ENCODE results near the gene SLC25A30.
A peak's percentile ranks its signal among the peaks of the same experiment; 100 is the strongest.
"Not testable (repeated sequence)": the region's sequence is repeated elsewhere in the genome, so short reads cannot be mapped to it uniquely, and the experiment has no call there.

SLC25A30 gene

GRCh38 chr13:45352031-45352430 lies 66.1 kb downstream of the SLC25A30 start:
- TF ChIP-seq SPI1 (IDR thresholded peaks at IDR 0.05; ENCODE audit: borderline replicate concordance, low read depth) = no peak
- TF ChIP-seq GABPA (IDR thresholded peaks at IDR 0.05; ENCODE audit: low read depth) = no peak
- TF ChIP-seq POLR2AphosphoS5 (IDR thresholded peaks at IDR 0.05; ENCODE audit: low read depth) = no peak
- TF ChIP-seq, protein P1, sequence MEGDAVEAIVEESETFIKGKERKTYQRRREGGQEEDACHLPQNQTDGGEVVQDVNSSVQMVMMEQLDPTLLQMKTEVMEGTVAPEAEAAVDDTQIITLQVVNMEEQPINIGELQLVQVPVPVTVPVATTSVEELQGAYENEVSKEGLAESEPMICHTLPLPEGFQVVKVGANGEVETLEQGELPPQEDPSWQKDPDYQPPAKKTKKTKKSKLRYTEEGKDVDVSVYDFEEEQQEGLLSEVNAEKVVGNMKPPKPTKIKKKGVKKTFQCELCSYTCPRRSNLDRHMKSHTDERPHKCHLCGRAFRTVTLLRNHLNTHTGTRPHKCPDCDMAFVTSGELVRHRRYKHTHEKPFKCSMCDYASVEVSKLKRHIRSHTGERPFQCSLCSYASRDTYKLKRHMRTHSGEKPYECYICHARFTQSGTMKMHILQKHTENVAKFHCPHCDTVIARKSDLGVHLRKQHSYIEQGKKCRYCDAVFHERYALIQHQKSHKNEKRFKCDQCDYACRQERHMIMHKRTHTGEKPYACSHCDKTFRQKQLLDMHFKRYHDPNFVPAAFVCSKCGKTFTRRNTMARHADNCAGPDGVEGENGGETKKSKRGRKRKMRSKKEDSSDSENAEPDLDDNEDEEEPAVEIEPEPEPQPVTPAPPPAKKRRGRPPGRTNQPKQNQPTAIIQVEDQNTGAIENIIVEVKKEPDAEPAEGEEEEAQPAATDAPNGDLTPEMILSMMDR (IDR thresholded peaks at IDR 0.05; ENCODE audit: insufficient read depth, low read length) = no peak
- TF ChIP-seq, protein P2, sequence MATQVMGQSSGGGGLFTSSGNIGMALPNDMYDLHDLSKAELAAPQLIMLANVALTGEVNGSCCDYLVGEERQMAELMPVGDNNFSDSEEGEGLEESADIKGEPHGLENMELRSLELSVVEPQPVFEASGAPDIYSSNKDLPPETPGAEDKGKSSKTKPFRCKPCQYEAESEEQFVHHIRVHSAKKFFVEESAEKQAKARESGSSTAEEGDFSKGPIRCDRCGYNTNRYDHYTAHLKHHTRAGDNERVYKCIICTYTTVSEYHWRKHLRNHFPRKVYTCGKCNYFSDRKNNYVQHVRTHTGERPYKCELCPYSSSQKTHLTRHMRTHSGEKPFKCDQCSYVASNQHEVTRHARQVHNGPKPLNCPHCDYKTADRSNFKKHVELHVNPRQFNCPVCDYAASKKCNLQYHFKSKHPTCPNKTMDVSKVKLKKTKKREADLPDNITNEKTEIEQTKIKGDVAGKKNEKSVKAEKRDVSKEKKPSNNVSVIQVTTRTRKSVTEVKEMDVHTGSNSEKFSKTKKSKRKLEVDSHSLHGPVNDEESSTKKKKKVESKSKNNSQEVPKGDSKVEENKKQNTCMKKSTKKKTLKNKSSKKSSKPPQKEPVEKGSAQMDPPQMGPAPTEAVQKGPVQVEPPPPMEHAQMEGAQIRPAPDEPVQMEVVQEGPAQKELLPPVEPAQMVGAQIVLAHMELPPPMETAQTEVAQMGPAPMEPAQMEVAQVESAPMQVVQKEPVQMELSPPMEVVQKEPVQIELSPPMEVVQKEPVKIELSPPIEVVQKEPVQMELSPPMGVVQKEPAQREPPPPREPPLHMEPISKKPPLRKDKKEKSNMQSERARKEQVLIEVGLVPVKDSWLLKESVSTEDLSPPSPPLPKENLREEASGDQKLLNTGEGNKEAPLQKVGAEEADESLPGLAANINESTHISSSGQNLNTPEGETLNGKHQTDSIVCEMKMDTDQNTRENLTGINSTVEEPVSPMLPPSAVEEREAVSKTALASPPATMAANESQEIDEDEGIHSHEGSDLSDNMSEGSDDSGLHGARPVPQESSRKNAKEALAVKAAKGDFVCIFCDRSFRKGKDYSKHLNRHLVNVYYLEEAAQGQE (IDR thresholded peaks at IDR 0.05; ENCODE audit: insufficient replicate concordance, low read depth) = no peak
- H3K27ac ChIP-seq (replicated peaks) = no peak overlapping the region

GRCh38 chr13:45350152-45350551 lies 68.0 kb downstream of the SLC25A30 start:
- H3K27ac ChIP-seq (replicated peaks) = no peak overlapping the region
- no peak for DNase-seq (ENCODE audit: low read depth in 1 of 2, low spot score in 1 of 2)
- no peaks in the 10 kb centered on the region for H3K27me3 ChIP-seq (ENCODE audit: insufficient read depth, poor library complexity, severe bottlenecking)
- no peak overlapping the region for H3K4me3 ChIP-seq (replicated peaks; ENCODE audit: insufficient read depth, low read length)
- TF ChIP-seq, protein P1 (IDR thresholded peaks at IDR 0.05; ENCODE audit: insufficient read depth, low read length) = no peak
- TF ChIP-seq, protein P2 (IDR thresholded peaks at IDR 0.05; ENCODE audit: insufficient replicate concordance, low read depth) = no peak
- TF ChIP-seq POLR2AphosphoS5 (IDR thresholded peaks at IDR 0.05; ENCODE audit: low read depth) (no peak), GABPA (IDR thresholded peaks at IDR 0.05; ENCODE audit: low read depth) (no peak), SPI1 (IDR thresholded peaks at IDR 0.05; ENCODE audit: borderline replicate concordance, low read depth) (no peak)

More at GRCh38 chr13:45352031-45352430, 66.1 kb downstream of the SLC25A30 start:
- H3K4me3 ChIP-seq (replicated peaks; ENCODE audit: insufficient read depth, low read length) = no peak overlapping the region
- DNase-seq (ENCODE audit: low read depth in 1 of 2, low spot score in 1 of 2) = no peak
- no peaks in the 10 kb centered on the region for H3K27me3 ChIP-seq (ENCODE audit: insufficient read depth, poor library complexity, severe bottlenecking)

- peak in 1 of 2 experiments; percentile 41 for DNase-seq (ENCODE audit: low read depth in 1 of 2, low spot score in 1 of 2)
- H3K27me3 ChIP-seq (ENCODE audit: insufficient read depth, poor library complexity, severe bottlenecking) = no peaks in the 10 kb centered on the region
- H3K27ac ChIP-seq (replicated peaks) = no peak overlapping the region
- TF ChIP-seq, protein P1 (IDR thresholded peaks at IDR 0.05; ENCODE audit: insufficient read depth, low read length) = no peak
- TF ChIP-seq, protein P2 (IDR thresholded peaks at IDR 0.05; ENCODE audit: insufficient replicate concordance, low read depth) = no peak
- TF ChIP-seq POLR2AphosphoS5 (IDR thresholded peaks at IDR 0.05; ENCODE audit: low read depth) (no peak), GABPA (IDR thresholded peaks at IDR 0.05; ENCODE audit: low read depth) (no peak), SPI1 (IDR thresholded peaks at IDR 0.05; ENCODE audit: borderline replicate concordance, low read depth) (no peak)
- H3K4me3 ChIP-seq (replicated peaks; ENCODE audit: insufficient read depth, low read length) = no peak overlapping the region
Observed at GRCh38 chr13:45349438-45349837, 68.7 kb downstream of the SLC25A30 start.

- not testable (repeated sequence) for H3K4me3 ChIP-seq (replicated peaks; ENCODE audit: insufficient read depth, low read length); H3K27me3 ChIP-seq (ENCODE audit: insufficient read depth, poor library complexity, severe bottlenecking); H3K27ac ChIP-seq (replicated peaks); DNase-seq (ENCODE audit: low read depth in 1 of 2, low spot score in 1 of 2)
Observed at GRCh38 chr13:45344064-45344463, 74.1 kb downstream of the SLC25A30 start.

All from HL-60 (cell line).